ENCODE results near the gene NOL6. TPM values are rescaled to one million over a fixed set of nuclear protein-coding genes. Genes with fewer than 3 reads are reported as not detected.

Gene NOL6
- polyA plus RNA-seq, 1 experiment = 34.7 TPM

DNA sequence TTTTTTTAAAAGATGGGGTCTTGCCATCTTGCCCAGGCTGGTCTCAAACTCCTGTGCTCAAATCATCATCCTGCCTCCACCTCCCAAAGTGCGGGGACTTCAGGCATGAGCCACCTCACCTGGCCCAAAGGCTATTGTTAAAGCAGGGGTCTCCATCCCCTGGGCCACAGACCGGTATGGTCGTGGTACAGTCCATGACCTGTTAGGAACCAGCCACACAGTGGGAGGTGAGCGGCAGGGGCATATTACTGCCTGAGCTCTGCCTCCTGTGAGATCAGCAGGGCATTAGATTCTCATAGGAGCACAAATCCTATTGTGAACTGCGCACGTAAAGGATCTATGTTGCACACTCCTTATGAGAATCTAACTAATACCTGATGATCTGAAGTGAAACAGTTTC lies 7.3 kb upstream of the NOL6 start:
- no peak for DNase-seq (ENCODE audit: low read depth, low spot score)
- Histone ChIP-seq H3K4me3 (ENCODE audit: low read depth, low read length) (no peak overlapping the region), H3K9me3 (ENCODE audit: control insufficient read depth, insufficient read depth, low read length) (no peaks in the 10 kb centered on the region), H3K27me3 (ENCODE audit: control insufficient read depth, insufficient read depth, low read length) (no peaks in the 10 kb centered on the region), H3K27ac (ENCODE audit: low read depth, low read length) (no peak overlapping the region)
- POLR2A ChIA-PET = no interaction called here
- CTCF ChIA-PET = no interaction called here
- TF ChIP-seq, protein P1, sequence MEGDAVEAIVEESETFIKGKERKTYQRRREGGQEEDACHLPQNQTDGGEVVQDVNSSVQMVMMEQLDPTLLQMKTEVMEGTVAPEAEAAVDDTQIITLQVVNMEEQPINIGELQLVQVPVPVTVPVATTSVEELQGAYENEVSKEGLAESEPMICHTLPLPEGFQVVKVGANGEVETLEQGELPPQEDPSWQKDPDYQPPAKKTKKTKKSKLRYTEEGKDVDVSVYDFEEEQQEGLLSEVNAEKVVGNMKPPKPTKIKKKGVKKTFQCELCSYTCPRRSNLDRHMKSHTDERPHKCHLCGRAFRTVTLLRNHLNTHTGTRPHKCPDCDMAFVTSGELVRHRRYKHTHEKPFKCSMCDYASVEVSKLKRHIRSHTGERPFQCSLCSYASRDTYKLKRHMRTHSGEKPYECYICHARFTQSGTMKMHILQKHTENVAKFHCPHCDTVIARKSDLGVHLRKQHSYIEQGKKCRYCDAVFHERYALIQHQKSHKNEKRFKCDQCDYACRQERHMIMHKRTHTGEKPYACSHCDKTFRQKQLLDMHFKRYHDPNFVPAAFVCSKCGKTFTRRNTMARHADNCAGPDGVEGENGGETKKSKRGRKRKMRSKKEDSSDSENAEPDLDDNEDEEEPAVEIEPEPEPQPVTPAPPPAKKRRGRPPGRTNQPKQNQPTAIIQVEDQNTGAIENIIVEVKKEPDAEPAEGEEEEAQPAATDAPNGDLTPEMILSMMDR (IDR thresholded peaks at IDR 0.05; ENCODE audit: low read depth, low read length) = no peak

DNA sequence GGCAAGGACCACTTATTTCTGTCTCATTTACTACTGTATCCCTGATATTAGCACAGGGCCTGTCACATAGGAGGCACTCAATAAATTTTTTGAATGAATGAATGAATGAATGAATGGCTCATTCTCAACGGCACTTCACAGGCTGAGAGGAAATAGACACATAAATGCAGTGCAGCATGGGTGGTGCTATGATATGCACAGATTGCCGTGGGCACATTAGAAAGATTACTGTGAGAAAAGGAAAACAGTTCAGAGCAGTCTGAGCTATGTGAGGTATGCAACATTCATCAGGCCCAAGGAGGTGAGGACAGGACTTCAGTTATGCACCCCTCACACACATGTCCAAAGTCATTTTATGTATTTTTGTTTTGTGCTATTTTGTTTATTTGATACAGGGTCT lies 6.4 kb upstream of the NOL6 start:
- POLR2A ChIA-PET = no interaction called here
- TF ChIP-seq, protein P1 (IDR thresholded peaks at IDR 0.05; ENCODE audit: low read depth, low read length) = no peak

DNA sequence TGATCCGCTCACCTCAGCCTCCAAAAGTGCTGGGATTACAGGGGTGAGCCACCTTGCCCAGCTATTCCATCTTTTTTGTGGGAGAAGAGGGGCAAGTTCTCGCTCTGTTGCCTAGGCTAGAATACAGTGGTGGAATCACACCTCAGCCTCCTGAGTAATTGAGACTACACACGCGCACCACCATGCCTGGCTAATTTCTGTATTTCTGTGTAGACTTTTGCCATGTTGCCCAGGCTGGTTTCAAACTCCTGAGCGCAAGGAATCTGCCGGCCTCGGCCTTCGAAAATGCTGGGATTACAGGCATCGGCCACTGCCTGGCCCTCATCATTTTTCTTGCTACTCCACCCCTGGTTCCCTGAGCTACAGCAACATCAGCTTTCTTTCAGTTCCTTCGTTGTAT lies 2.8 kb upstream of the NOL6 start:
- H3K9me3 ChIP-seq (ENCODE audit: control insufficient read depth, insufficient read depth, low read length) = no peaks in the 10 kb centered on the region
- ChIA-PET POLR2A (no interaction called here), CTCF (no interaction called here)
- DNase-seq (ENCODE audit: low read depth, low spot score) = no peak
- TF ChIP-seq, protein P1 (IDR thresholded peaks at IDR 0.05; ENCODE audit: low read depth, low read length) = no peak
- H3K27me3 ChIP-seq (ENCODE audit: control insufficient read depth, insufficient read depth, low read length) = no peaks in the 10 kb centered on the region
- H3K27ac ChIP-seq (ENCODE audit: low read depth, low read length) = no peak overlapping the region
- H3K4me3 ChIP-seq (ENCODE audit: low read depth, low read length) = no peak overlapping the region

More for the DNA sequence above, 6.4 kb upstream of the NOL6 start:
- CTCF ChIA-PET = interaction anchor here (0.8 to 1.6 kb wide), 2 partner anchors 13 to 29 kb away, joined by 3 to 7 read pairs; no protein-coding TSS in a partner anchor
- H3K27me3 ChIP-seq (ENCODE audit: control insufficient read depth, insufficient read depth, low read length) = no peaks in the 10 kb centered on the region
- H3K9me3 ChIP-seq (ENCODE audit: control insufficient read depth, insufficient read depth, low read length) = no peaks in the 10 kb centered on the region
- no peak overlapping the region for H3K27ac ChIP-seq (ENCODE audit: low read depth, low read length)
- H3K4me3 ChIP-seq (ENCODE audit: low read depth, low read length) = no peak overlapping the region
- no peak for DNase-seq (ENCODE audit: low read depth, low spot score)

DNA sequence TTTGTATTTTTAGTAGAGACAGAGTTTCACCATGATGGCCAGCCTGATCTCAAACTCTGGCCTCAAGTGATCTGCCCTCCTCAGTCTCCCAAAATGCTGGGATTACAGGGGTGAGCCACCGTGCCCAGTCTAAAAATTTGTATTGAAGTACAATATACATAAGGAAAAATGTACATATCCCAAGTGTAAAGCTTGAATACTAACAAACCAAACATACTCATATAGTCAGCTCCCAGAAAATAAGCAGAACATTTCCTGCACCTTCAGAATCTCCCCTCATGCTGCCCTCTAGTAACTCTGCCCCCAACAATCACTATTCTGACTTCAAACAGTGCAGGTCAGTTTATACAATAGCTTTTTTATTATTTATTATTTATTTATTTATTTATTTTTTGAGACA lies 1.6 kb upstream of the NOL6 start:
- DNase-seq (ENCODE audit: low read depth, low spot score) = no peak
- no peaks in the 10 kb centered on the region for H3K27me3 ChIP-seq (ENCODE audit: control insufficient read depth, insufficient read depth, low read length)
- POLR2A ChIA-PET = interaction anchor here (0.7 kb wide), 1 partner anchor 10 kb away, joined by 3 read pairs; no protein-coding TSS in a partner anchor
- TF ChIP-seq, protein P1 (IDR thresholded peaks at IDR 0.05; ENCODE audit: low read depth, low read length) = no peak
- CTCF ChIA-PET = interaction anchor here (0.6 to 1.2 kb wide), 3 partner anchors 9 to 28 kb away, joined by 3 to 4 read pairs (median 3); no protein-coding TSS in a partner anchor
- H3K27ac ChIP-seq (ENCODE audit: low read depth, low read length) = no peak overlapping the region
- H3K4me3 ChIP-seq (ENCODE audit: low read depth, low read length) = no peak overlapping the region
- no peaks in the 10 kb centered on the region for H3K9me3 ChIP-seq (ENCODE audit: control insufficient read depth, insufficient read depth, low read length)

DNA sequence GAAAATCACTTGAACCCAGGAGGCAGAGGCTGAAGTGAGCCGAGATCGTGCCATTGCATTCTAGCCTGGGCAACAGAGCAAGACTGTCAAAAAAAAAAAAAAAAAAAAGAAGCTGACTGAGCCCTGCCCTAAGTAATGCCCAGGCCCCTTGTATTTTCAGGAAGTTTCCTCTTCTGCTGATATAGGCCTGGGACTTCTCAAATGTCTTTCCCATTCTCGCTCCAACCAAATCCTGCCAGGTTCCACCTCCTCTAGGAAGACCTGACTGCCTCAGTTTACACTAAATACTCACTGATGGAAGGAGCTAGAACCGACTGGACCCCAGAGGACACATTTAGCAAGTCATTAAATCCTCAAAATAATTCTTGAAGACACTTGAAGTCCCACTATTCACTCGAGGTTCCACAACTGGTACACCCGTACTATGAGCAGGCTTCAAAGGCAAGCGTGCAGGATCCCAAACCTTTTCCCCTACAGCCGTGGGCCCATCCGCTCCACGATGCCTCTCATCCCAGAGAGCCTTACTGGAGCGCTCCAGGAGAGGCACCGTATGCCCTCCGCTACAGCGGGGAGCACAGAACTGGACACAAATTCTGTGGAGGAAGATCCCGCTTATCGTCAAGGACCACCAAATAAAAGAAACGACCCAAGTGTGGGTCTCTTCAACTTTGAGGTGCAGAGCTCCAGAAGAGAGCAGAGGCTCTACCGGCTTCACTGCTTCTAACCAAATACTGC lies 676 bp downstream of the NOL6 start:
- Histone ChIP-seq H3K4me3 (ENCODE audit: low read depth, low read length) (peak overlapping the region; percentile 99), H3K27ac (ENCODE audit: low read depth, low read length) (peak overlapping the region; percentile 52), H3K27me3 (ENCODE audit: control insufficient read depth, insufficient read depth, low read length) (no peaks in the 10 kb centered on the region), H3K9me3 (ENCODE audit: control insufficient read depth, insufficient read depth, low read length) (no peaks in the 10 kb centered on the region)
- TF ChIP-seq, protein P1 (IDR thresholded peaks at IDR 0.05; ENCODE audit: low read depth, low read length) = no peak
- CTCF ChIA-PET = interaction anchor here (0.6 to 4.4 kb wide), 10 partner anchors 9 to 330 kb away, joined by 3 to 47 read pairs (median 5); no protein-coding TSS in a partner anchor
- DNase-seq (ENCODE audit: low read depth, low spot score) = no peak
- POLR2A ChIA-PET = interaction anchor here (0.6 to 1.6 kb wide), 12 partner anchors 9 to 183 kb away, joined by 3 to 11 read pairs (median 4); partner anchors contain the start of genes ANKRD18B and NFX1

Data from AG04450 (cell line).